ENCODE results near the gene KRT5.

- TF ChIP-seq EZH2 (IDR thresholded peaks at IDR 0.05; ENCODE audit: low read depth) = no peak
- TF ChIP-seq CTCF (conservative IDR thresholded peaks at IDR 0.05) = no peak
Measured at GRCh38 chr12:52524898-52525591, 4.9 kb upstream of the KRT5 start.

Data from PC-9 (cell line).